Right lung (tissue), 5 donors: Measurements from ENCODE around the gene SH3PXD2B. TPM values are rescaled to one million over a fixed set of nuclear protein-coding genes. Genes with fewer than 3 reads are reported as not detected.
"Not testable (repeated sequence)": the region's sequence is repeated elsewhere in the genome, so short reads cannot be mapped to it uniquely, and the experiment has no call there.

Source experiments
- DNase-seq, 2 donors: peaks; one replicate each; pipeline ENCODE4 v3.0.0-alpha.2; 2013
- polyA plus RNA-seq, 5 donors: library from polyadenylated mRNA; unstranded; fragments of 120-200 nt; gene quantifications; one replicate each; pipeline versions ENCODE4 v1.2.1 to v1.2.3, GENCODE V29; 2013; ENCODE audit warnings: inconsistent platforms in 1 of 5, low replicate concordance in 1 of 5; ENCODE audit not compliant: insufficient read length in 5 of 5, insufficient read depth in 1 of 5

Gene SH3PXD2B
- polyA plus RNA-seq, 5 donors: 32.1 to 43.5 (median 37.5) TPM

GRCh38 chr5:172343741-172344140 lies 110.6 kb downstream of the SH3PXD2B start:
- DNase-seq: no peak

- DNase-seq: no peak
Observed at GRCh38 chr5:172342918-172343317, 111.4 kb downstream of the SH3PXD2B start.

- DNase-seq: no peak
Observed at GRCh38 chr5:172339264-172340180, 114.8 kb downstream of the SH3PXD2B start.

GRCh38 chr5:172336676-172337285 lies 117.5 kb downstream of the SH3PXD2B start:
- no peak for DNase-seq

- DNase-seq: no peak
Observed at GRCh38 chr5:172336264-172336663, 118.1 kb downstream of the SH3PXD2B start.

GRCh38 chr5:172335721-172336120 lies 118.6 kb downstream of the SH3PXD2B start:
- DNase-seq: no peak

- no peak for DNase-seq
Observed at GRCh38 chr5:172334641-172335040, 119.7 kb downstream of the SH3PXD2B start.

- DNase-seq: no peak
Observed at GRCh38 chr5:172334196-172334595, 120.1 kb downstream of the SH3PXD2B start.

GRCh38 chr5:172326901-172327300 lies 127.4 kb downstream of the SH3PXD2B start:
- DNase-seq: not testable (repeated sequence)

GRCh38 chr5:172325452-172325851 lies 128.9 kb downstream of the SH3PXD2B start:
- no peak for DNase-seq

- no peak for DNase-seq
Observed at GRCh38 chr5:172322028-172322965, 132.0 kb downstream of the SH3PXD2B start.

- DNase-seq: no peak
Observed at GRCh38 chr5:172321593-172321992, 132.7 kb downstream of the SH3PXD2B start.

GRCh38 chr5:172319708-172320441 lies 134.4 kb downstream of the SH3PXD2B start:
- DNase-seq: no peak

GRCh38 chr5:172315587-172316493 lies 138.5 kb downstream of the SH3PXD2B start:
- no peak for DNase-seq

GRCh38 chr5:172313915-172314314 lies 140.4 kb downstream of the SH3PXD2B start:
- no peak for DNase-seq

GRCh38 chr5:172312286-172312685 lies 142.0 kb downstream of the SH3PXD2B start:
- no peak for DNase-seq

- no peak for DNase-seq
Observed at GRCh38 chr5:172311605-172312004, 142.7 kb downstream of the SH3PXD2B start.

- DNase-seq: no peak
Observed at GRCh38 chr5:172311026-172311425, 143.3 kb downstream of the SH3PXD2B start.

GRCh38 chr5:172305380-172305779 lies 148.9 kb downstream of the SH3PXD2B start:
- DNase-seq: no peak
